Right lung (tissue), 5 donors: Measurements from ENCODE around the gene ZRANB1. TPM values are rescaled to one million over a fixed set of nuclear protein-coding genes. Genes with fewer than 3 reads are reported as not detected.
"Not testable (repeated sequence)": the region's sequence is repeated elsewhere in the genome, so short reads cannot be mapped to it uniquely, and the experiment has no call there.

ENCODE experiments used
- DNase-seq, 2 donors: peaks; one replicate each; pipeline ENCODE4 v3.0.0-alpha.2; 2013
- polyA plus RNA-seq, 5 donors: library from polyadenylated mRNA; unstranded; fragments of 120-200 nt; gene quantifications; one replicate each; pipeline versions ENCODE4 v1.2.1 to v1.2.3, GENCODE V29; 2013; ENCODE audit warnings: inconsistent platforms in 1 of 5, low replicate concordance in 1 of 5; ENCODE audit not compliant: insufficient read length in 5 of 5, insufficient read depth in 1 of 5

Gene ZRANB1
- polyA plus RNA-seq, 5 donors = 23.1 to 31.2 (median 28.3) TPM

- DNase-seq = no peak
Measured at GRCh38 chr10:124962421-124962820, 20.5 kb downstream of the ZRANB1 start.

DNA sequence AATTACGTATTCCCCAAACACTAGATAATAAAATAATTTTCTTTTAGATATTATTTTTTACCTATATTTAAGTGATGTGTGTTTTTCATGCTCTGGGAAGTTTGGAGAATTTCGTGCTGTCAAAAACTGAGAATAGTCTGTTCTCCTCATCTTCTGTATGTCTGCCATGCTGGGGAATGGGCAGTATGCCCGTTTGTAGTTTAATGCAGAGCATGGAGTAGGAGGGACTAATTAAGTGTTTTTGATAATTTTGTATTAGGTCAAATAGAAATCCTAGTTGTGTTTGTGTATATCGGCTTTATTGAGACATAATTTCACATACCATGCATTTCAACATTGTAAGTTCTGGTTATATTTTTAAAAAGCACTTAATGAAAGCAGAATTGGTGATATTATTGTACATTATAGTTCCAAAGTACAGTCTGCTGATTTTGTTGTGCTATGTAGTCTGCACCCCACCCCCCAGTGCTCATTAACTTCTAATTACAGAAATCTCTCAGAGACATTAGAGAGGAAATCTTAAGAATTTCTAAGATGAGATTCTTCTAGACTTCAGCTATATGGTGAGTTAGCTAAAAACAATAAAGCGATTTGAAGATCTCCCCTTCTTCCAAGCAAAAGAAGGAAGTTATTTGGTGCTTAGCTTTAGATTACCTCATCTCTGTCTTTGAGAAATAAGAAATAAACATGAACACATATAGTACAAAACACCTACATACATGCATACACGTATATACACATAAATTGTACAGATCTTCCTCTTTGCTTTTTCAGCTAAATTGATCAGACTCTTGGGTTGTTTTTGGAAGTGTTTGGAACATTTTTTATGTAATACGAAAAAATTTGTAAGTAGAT, 22.2 kb downstream of the ZRANB1 start:
- peak in 1 of 2 donors; percentile 62 for DNase-seq

- no peak for DNase-seq
Measured at GRCh38 chr10:124966008-124966407, 24.1 kb downstream of the ZRANB1 start.

GRCh38 chr10:124967255-124967654, 25.3 kb downstream of the ZRANB1 start:
- no peak for DNase-seq

- DNase-seq = no peak
Measured at GRCh38 chr10:124971276-124971675, 29.4 kb downstream of the ZRANB1 start.

GRCh38 chr10:124972637-124973036, 30.7 kb downstream of the ZRANB1 start:
- no peak for DNase-seq

- no peak for DNase-seq
Measured at GRCh38 chr10:124974131-124974530, 32.2 kb downstream of the ZRANB1 start.

DNA sequence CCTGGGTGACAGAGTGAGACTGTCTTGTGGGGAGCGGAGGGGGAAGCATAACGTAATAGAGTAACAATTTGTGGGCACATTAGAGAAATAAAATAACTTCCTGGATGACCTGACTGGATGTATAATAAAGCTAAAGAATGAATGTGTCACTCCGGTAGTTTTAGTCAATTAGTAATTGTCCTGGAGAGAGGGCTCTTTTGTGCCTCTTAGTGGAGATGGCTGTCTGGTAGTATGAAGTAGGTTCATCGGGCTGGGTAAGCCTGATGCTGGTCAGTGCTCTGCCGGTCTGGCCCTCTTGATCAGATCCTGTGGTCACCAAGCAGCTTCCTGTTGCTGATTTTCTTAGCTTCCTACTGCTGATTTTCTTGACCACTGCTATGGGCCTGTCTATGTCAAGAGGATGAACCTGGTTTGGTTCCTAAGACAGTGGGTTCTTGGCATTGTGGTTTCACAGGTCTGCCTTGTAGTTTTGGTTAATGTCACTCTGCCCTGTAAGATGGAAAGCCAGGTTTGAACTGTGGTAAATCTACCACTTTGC, 34.1 kb downstream of the ZRANB1 start:
- DNase-seq = no peak

GRCh38 chr10:124977161-124977560, 35.2 kb downstream of the ZRANB1 start:
- DNase-seq = no peak

GRCh38 chr10:124977648-124978375, 35.9 kb downstream of the ZRANB1 start:
- no peak for DNase-seq

- DNase-seq = no peak
Measured at GRCh38 chr10:124978376-124978725, 36.4 kb downstream of the ZRANB1 start.

DNA sequence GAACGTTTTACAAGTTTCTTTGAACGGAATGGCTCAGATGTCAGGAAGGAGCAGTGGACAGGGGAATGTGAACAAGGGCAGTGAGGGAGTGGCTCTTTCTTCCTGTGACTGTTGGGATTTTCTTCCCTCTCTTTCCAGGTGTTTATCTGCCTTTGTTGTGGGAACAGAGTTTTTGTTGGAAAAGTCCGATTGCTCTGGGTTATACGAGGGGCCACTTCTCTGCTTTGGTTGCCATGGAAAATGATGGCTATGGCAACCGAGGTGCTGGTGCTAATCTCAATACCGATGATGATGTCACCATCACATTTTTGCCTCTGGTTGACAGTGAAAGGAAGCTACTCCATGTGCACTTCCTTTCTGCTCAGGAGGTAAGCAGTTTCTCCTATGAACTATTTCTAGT, 41.4 kb downstream of the ZRANB1 start:
- no peak for DNase-seq

DNA sequence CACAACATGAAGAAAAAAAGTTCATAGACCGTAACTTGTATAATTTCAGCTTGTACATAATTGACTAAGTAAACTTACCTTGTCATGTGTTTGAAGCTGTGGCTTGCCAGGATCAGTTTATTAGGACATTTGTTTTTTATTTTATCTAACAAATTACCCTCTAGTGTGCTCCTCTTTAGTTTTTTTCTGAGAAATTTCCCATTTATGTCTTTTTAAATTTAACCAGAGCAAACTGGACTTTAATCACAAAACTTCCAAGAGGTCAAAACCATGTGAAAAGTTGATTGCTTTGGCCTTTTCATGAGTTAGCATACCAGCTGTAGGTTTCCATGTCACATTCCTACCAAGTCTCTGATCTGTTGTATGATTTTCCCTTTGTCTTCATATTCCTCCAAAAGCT, 42.5 kb downstream of the ZRANB1 start:
- no peak for DNase-seq

DNA sequence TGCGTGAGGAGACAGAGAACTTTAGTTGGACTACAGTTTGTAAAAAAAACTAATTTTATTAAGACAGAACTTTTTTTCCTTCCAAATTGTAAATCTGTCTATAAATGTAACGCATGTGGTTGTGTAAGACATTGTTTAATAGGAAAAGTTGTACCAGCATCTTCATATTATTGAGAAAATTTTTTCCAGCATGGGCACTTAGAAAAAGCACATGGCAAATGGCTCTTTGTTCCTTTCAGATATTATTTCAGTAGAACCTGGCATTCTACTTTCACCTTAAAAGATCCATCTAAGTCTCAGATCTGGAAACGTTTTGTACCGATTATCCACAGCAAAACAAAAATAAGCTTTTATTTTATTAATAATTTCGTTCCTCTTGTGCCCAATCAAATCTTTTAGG, 43.2 kb downstream of the ZRANB1 start:
- DNase-seq = no peak

- no peak for DNase-seq
Measured at GRCh38 chr10:124987788-124988187, 45.9 kb downstream of the ZRANB1 start.

GRCh38 chr10:124988753-124989152, 46.8 kb downstream of the ZRANB1 start:
- DNase-seq = not testable (repeated sequence)

- DNase-seq = no peak
Measured at GRCh38 chr10:124989526-124989925, 47.6 kb downstream of the ZRANB1 start.

DNA sequence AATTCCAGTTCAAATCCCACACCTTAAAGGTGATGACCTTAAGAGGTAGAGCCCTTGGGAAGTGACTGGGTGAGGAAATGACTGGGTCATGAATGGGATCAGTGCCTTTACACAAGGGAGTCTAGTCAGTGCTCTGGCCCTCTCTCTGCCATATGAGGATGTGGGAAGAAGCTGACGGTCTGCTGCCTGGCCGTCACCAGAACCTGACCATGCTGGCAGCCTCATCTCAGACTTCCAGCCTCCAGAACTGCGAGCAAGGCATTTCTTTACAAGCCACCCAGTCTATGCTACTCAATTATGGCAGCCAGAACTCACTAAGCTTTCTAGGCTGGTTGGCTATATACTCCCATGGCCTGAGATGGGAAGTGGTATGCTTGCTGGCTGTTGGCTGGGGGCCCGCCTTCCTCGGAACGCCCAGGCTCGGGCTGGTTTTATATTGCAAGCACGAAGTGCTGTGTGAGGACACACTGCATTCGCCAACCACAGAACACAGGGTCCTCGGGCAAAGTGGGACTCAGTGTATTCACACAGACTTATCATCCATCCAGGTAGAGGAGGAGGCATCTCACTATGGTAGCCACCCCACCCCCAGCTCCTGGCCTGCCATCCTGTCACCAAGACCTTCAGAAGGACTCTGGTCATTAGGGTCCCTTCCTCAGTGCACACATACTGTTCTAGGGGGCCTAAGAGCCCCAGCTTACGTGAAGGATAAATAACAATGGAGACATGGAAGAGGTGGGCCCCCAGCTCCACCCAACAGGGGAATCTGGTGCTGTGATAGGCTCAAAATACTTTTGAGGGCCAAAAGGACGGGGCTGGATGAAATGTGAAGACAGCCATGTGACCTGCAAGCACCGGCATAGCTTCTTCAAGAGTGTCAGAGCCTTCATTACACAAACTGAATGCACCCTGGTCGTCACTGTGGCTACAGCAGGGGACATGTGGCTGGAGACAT, 49.0 kb downstream of the ZRANB1 start:
- no peak for DNase-seq

DNA sequence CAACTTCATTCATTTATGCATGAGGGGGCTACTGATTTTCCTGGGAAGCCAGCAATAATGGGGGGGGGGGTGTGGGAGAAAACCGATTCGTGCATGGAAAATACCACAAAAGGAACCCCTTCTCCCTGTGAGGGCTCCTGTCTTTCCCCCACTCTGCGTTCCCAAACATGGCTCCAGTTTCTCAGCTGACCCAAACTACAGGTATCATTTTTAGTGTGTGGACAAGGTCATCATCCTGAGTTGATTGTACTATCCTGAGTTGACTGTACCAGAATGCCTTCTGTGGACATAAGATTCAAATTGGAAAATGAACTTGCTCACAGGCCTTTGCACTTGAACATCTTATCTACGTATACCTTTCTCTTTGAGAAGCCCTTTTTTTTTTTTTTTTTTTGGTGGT, 49.9 kb downstream of the ZRANB1 start:
- no peak for DNase-seq

DNA sequence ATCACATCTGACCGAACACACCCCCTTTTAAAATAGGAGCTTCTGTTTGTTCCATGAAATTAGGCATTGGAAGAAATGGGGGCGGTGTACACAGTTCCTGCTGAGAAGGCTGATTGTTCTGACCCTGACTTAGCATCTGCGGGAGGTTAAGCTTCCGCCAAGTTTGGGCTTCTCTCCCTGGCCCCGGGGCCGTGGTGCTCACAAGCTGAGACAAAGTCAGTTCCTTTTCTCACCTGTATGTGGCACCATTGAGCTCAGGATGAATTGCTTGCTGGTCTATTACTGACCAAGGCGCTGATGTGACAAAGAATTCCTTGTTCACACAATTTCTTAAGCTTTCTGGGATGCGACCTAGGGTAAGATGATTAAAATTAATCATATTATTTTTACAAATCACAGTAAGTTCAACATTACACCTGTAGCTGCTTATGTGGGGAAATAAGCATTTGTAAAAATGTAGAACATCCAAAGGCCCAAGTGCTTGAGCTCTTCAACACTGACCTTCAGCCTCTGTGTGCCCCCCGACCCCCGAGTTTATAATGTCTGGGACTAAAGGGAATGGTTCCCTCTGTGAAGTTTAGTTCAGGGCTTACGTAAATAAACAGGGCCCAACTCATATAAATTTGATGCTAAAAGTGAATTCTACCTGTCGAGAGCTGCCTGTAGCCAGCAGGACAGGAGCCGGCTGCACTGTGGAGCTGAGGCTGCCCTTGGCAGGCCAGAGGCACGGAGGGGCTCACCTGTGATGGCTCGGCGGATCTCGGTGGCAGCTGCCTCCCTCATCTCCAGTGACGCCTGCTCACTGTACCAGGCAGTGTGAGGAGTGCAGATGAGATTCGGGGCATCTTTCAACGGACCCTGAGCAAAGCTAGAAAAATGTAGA, 50.8 kb downstream of the ZRANB1 start:
- DNase-seq = peak in 1 of 2 donors; percentile 64

DNA sequence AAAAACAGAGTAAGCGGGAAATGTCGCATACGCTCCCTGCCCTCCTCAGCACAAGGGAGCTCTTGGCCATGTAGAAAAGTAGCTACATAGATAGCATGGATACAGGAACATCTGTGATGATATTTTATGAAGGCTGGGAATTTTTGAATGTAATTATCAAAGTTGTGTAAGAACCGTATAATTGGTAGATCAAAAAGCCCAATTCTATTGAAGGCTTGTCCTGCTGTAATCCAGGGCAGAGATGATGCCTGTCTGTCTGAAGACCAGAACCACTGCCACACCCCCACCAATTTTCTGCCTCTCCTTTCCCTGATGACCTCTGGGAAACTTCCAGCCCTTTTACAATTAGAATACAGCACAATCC, 51.4 kb downstream of the ZRANB1 start:
- DNase-seq = no peak
